Neural progenitor cell (in vitro differentiated cells): ENCODE data around the gene RELN.

Source experiments
- CTCF ChIP-seq: fragments of 200-600 bp; sonication (generic); IDR thresholded peaks from 2 replicates; pipeline ENCODE4 v1.5.1; 2017; ENCODE audit warnings: antibody characterized with exemption, mild to moderate bottlenecking
- EZH2 ChIP-seq: fragments of 200-600 bp; sonication (generic); IDR thresholded peaks from 2 replicates; pipeline ENCODE4 v1.6.1; 2017; ENCODE audit warnings: antibody characterized with exemption, mild to moderate bottlenecking, moderate library complexity
- EZH2phosphoT487 ChIP-seq: fragments of 200-600 bp; sonication (generic); IDR thresholded peaks from 2 replicates; pipeline ENCODE4 v1.6.1; 2017; ENCODE audit warnings: antibody characterized with exemption

GRCh38 chr7:103651593-103652377, 337.7 kb downstream of the RELN start:
- no peak for TF ChIP-seq EZH2
- TF ChIP-seq CTCF, result no peak
- TF ChIP-seq EZH2phosphoT487, result no peak
